ENCODE results near the gene ZFYVE26.

ZFYVE26 gene

DNA sequence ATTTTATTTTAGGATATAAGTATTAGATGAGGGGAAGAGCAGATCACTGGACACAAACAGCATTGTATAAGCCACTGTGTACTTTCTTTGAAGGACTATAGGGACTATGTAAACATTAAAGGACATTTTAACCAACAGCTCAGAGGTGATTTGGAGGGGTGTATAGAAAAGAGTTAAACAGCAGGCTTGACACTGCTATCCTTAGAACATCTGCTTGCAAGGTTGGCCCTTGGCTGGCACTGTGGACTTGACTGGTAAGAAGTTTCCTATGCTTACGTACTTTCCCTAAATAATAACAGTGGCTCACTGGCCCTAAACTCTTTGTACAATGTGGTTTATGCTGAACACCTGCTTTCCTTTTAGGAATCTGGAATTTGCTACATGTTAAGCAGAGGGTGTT is 28.7 kb downstream of the ZFYVE26 start:
- no peak overlapping the region for H2AFZ ChIP-seq (ENCODE audit: low read depth)

DNA sequence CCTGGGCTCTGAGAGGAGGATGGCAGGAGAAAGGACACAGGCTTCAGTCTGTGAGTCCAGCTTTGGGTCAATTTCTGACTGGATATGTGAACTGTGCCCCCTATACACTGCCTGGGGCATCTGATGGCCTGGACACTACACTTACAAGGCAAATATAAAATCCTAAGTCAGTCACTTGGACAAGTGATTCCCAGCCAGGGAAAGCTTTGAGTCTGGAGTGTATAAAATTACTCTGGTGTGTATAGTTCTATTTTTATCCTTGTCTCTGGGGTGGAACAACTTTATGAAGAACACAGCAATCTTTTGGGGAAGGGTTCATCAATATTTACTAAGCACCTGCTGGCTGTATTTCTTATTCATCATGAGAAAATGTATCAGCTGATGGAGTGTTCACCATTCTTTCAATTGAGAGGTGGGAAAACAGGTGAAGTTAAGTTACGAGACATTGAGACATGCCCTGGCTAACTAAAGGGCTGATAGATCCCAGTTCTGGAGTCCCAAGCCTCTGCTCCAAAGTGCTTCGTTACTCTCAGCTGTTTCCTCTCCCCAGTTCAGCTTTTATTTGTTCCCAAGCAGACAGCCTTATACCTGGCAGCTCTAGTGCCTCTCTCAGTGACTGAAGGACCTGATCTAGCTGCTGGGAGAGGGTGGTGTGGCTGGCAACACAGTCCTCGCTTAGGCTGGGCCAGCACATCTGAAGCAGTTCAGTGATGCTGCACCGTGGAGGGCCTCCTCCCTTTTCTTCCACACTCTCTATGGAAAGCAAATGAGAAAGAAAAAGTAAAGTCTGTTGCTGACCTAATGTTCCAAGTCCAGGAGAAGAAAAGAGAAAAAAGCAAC is 30.9 kb downstream of the ZFYVE26 start:
- Histone ChIP-seq H3K27me3 (ENCODE audit: insufficient read depth, low read depth) (no peaks in the 10 kb centered on the region), H2AFZ (ENCODE audit: low read depth) (no peak overlapping the region), H4K20me1 (ENCODE audit: insufficient read depth) (no peaks in the 10 kb centered on the region), H3K4me3 (IDR thresholded peaks at IDR 0.05; ENCODE audit: insufficient read depth, low read depth, low read length) (no peak overlapping the region), H3K9ac (no peak overlapping the region), H3K4me1 (ENCODE audit: low read depth, poor library complexity, severe bottlenecking) (no peaks in the 10 kb centered on the region), H3K27ac (no peak overlapping the region), H3K4me2 (no peak overlapping the region), H3K36me3 (ENCODE audit: insufficient read depth) (no peaks in the 10 kb centered on the region), H3K79me2 (ENCODE audit: insufficient read depth, low read depth) (no peaks in the 10 kb centered on the region)
- TF ChIP-seq, protein P1, sequence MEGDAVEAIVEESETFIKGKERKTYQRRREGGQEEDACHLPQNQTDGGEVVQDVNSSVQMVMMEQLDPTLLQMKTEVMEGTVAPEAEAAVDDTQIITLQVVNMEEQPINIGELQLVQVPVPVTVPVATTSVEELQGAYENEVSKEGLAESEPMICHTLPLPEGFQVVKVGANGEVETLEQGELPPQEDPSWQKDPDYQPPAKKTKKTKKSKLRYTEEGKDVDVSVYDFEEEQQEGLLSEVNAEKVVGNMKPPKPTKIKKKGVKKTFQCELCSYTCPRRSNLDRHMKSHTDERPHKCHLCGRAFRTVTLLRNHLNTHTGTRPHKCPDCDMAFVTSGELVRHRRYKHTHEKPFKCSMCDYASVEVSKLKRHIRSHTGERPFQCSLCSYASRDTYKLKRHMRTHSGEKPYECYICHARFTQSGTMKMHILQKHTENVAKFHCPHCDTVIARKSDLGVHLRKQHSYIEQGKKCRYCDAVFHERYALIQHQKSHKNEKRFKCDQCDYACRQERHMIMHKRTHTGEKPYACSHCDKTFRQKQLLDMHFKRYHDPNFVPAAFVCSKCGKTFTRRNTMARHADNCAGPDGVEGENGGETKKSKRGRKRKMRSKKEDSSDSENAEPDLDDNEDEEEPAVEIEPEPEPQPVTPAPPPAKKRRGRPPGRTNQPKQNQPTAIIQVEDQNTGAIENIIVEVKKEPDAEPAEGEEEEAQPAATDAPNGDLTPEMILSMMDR (conservative IDR thresholded peaks at IDR 0.05; ENCODE audit: low read depth, low read length): no peak

More for the DNA sequence above, 28.7 kb downstream of the ZFYVE26 start:
- Histone ChIP-seq H3K4me2 (no peak overlapping the region), H3K4me1 (ENCODE audit: low read depth, poor library complexity, severe bottlenecking) (no peaks in the 10 kb centered on the region), H3K27ac (no peak overlapping the region), H3K4me3 (IDR thresholded peaks at IDR 0.05; ENCODE audit: insufficient read depth, low read depth, low read length) (no peak overlapping the region), H3K27me3 (ENCODE audit: insufficient read depth, low read depth) (no peaks in the 10 kb centered on the region), H3K79me2 (ENCODE audit: insufficient read depth, low read depth) (no peaks in the 10 kb centered on the region), H3K9ac (no peak overlapping the region), H3K36me3 (ENCODE audit: insufficient read depth) (no peaks in the 10 kb centered on the region), H4K20me1 (ENCODE audit: insufficient read depth) (no peaks in the 10 kb centered on the region)
- TF ChIP-seq, protein P1 (conservative IDR thresholded peaks at IDR 0.05; ENCODE audit: low read depth, low read length): no peak

DNA sequence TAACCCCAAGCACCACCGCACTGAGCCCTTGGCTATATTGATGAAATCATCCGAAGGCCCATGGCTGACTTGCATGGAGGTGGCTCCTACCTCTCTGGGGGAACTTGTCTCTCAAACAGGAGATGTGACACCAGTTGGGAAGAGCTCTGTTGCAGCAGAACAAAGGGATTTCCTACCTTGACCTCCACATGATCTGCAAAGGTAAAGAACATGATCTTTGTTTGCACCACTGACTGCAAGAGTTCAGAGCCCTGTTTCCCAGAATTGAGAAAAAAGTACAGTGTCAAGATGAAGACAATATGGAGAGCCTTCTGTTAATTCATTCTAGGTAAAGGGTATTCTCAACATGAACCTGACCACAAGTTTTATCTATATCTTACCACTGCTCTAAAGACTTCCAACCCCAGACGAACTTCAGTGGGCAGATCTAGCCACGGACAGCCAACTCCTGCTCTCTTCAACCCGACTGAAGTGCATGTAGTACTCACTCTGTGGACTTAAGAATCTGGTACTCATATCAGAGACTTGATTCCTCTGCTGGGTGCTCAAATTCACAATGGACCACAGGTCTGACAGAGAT is 32.1 kb downstream of the ZFYVE26 start:
- Histone ChIP-seq H3K27ac (no peak overlapping the region), H2AFZ (ENCODE audit: low read depth) (no peak overlapping the region), H3K4me2 (no peak overlapping the region)

DNA sequence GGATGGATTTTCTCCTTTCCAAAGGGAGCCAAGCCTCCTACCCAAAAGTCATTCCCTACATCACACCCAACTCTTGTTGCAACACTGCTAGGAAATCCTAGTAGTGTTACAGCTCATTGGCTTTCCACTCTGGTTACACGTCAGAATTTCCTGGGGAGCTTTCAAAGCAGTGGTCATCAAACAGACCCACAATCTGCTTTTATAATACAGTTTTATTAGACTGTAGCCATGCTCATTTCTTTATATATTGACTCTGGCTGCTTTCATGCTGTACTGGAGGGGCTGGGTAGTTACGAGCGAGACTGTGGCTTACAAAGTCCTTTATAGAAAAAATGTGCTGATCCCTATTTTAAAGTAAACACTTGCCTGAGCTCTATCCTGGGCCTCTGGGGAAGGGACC is 34.3 kb downstream of the ZFYVE26 start:
- Histone ChIP-seq H3K4me1 (ENCODE audit: low read depth, poor library complexity, severe bottlenecking) (no peaks in the 10 kb centered on the region), H3K36me3 (ENCODE audit: insufficient read depth) (no peaks in the 10 kb centered on the region), H2AFZ (ENCODE audit: low read depth) (no peak overlapping the region), H3K79me2 (ENCODE audit: insufficient read depth, low read depth) (no peaks in the 10 kb centered on the region), H3K9ac (no peak overlapping the region), H3K4me3 (IDR thresholded peaks at IDR 0.05; ENCODE audit: insufficient read depth, low read depth, low read length) (no peak overlapping the region), H4K20me1 (ENCODE audit: insufficient read depth) (no peaks in the 10 kb centered on the region), H3K4me2 (no peak overlapping the region), H3K27ac (no peak overlapping the region), H3K27me3 (ENCODE audit: insufficient read depth, low read depth) (no peaks in the 10 kb centered on the region)
- TF ChIP-seq, protein P1 (conservative IDR thresholded peaks at IDR 0.05; ENCODE audit: low read depth, low read length): no peak

More for the DNA sequence above, 32.1 kb downstream of the ZFYVE26 start:
- H3K27me3 ChIP-seq (ENCODE audit: insufficient read depth, low read depth): no peaks in the 10 kb centered on the region
- TF ChIP-seq, protein P1 (conservative IDR thresholded peaks at IDR 0.05; ENCODE audit: low read depth, low read length): no peak
- H3K4me3 ChIP-seq (IDR thresholded peaks at IDR 0.05; ENCODE audit: insufficient read depth, low read depth, low read length): no peak overlapping the region
- H3K9ac ChIP-seq: no peak overlapping the region
- H4K20me1 ChIP-seq (ENCODE audit: insufficient read depth): no peaks in the 10 kb centered on the region
- H3K36me3 ChIP-seq (ENCODE audit: insufficient read depth): no peaks in the 10 kb centered on the region
- H3K4me1 ChIP-seq (ENCODE audit: low read depth, poor library complexity, severe bottlenecking): no peaks in the 10 kb centered on the region
- H3K79me2 ChIP-seq (ENCODE audit: insufficient read depth, low read depth): no peaks in the 10 kb centered on the region
